ENCODE data around the gene KCNN3.

- TF ChIP-seq CTCF (IDR thresholded peaks at IDR 0.05; ENCODE audit: control extremely low read depth in 1 of 3, insufficient read depth in 1 of 3, low read depth in 1 of 3, low read length in 3 of 3), result no peak
- TF ChIP-seq MAFK (IDR thresholded peaks at IDR 0.05; ENCODE audit: low read depth, low read length), result no peak
Observed at GRCh38 chr1:154741327-154741726, 128.8 kb downstream of the KCNN3 start.
